Right renal pelvis (tissue), 4 donors: ENCODE data around the gene C14orf93. TPM values are rescaled to one million over a fixed set of nuclear protein-coding genes. Genes with fewer than 3 reads are reported as not detected.

Experiments
- DNase-seq, 4 donors: peaks; one replicate each; pipeline ENCODE4 v3.0.0-alpha.2; 2013; ENCODE audit warnings: low read depth in 4 of 4, low spot score in 3 of 4, missing footprints in 1 of 4
- polyA plus RNA-seq, 4 donors: library from polyadenylated mRNA; unstranded; fragments of 120-200 nt; gene quantifications; one replicate each; pipeline ENCODE4 v1.2.1, GENCODE V29; 2013; ENCODE audit not compliant: insufficient read length in 4 of 4

Gene C14orf93, protein sequence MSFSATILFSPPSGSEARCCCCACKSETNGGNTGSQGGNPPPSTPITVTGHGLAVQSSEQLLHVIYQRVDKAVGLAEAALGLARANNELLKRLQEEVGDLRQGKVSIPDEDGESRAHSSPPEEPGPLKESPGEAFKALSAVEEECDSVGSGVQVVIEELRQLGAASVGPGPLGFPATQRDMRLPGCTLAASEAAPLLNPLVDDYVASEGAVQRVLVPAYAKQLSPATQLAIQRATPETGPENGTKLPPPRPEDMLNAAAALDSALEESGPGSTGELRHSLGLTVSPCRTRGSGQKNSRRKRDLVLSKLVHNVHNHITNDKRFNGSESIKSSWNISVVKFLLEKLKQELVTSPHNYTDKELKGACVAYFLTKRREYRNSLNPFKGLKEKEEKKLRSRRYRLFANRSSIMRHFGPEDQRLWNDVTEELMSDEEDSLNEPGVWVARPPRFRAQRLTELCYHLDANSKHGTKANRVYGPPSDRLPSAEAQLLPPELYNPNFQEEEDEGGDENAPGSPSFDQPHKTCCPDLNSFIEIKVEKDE
- polyA plus RNA-seq = 10 to 100 TPM; 16.9 to 20.4 (median 18.8) TPM

- DNase-seq = peak in 2 of 4 donors; percentile 57 to 59
Measured at GRCh38 chr14:23009939-23010726, at the start of gene C14orf93. C14orf93 (minus strand) TSS chr14:23010143; CDS start chr14:22999023, 11,120 bp downstream.

DNA sequence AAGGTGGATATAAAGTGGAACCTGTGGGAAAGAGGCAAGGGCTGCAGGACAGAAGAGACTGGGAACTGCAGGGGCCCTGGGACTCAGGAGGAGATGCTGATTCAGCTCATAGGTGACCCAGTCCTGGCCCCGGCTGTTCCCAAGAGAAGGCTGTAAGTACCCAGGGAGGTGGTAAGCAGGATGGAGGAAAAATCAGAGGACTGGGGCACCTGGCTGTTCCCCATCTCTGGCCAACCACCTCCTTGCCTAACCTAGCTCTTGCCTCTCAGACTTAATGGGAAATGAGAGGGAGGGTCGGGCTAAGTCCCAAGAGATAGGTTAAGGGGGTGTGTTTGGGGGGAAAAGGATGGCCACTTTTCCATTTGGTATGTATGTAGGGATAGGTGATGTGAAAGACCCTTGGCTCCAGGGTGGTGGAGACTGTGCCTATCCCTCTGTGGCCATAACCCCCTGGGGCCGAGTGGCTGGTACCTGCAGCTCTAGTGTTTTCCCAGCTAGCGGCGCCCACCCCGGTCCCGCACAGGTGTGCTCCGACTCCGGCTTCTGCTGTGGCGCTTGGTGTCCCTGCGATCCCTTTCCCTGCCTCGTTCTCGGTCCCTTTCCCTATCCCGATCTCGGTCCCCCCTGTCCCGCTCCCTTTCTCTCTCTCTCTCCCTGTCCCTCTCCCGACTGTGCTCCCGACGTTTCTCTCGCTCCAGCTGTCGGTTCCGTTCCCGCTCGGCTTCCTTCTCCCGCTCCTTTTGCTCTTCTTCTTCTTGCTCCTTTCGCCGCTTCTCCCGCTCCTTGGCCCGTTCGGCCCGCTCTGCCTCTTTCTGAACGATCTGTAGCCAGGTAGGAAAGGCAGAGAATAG is 48.9 kb upstream of the C14orf93 start:
- no peak for DNase-seq

DNA sequence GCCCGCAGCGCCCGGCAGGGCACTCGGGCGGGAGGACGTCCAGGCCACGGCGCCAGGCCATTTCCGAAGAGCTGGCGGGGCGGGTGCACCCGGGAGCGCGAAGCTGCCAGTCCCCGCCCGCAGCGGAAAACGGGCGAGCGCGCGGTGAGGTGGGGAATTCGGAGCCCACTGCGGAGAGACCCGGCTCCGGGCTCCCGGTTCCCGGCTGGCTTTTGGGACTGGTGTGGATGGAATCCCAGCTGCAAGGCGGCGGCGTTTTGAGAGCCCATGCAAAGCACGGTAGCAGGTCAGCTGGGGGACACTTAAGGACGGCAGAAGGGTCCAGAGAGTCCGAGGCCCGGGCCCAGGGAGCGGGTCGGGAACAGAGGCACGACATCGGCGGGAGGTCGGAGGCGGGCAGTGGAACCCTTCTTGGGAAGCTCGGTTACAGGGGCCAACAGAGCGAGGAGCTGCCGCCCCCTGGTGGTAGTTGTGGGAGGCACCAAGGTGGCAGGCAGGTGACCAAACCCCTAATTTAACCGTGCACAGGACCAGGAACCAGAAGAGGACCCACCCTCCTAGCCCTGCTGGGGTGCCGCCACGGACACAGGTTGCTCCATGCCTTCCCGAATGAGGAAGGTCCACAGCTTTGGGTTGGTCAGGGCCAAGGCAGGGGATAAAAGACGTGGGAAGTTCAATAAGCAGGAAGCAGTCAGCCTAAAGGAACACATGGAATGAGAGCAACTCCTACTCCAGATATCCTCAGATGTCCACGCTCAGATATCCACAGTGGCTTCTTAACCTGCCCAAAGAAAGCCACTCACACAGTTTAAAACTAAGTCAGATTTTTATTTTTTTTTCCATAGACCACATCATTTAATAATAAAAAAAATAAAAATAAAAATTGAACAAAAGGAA is 48.1 kb upstream of the C14orf93 start:
- peak; percentile 80 to 88 (median 86) for DNase-seq

- DNase-seq = peak in 3 of 4 donors; percentile 64 to 73 (median 69)
Measured at GRCh38 chr14:23056956-23057756, 47.2 kb upstream of the C14orf93 start, which contains the start of gene CDH24. CDH24 (minus strand) TSS chr14:23057520; CDS start chr14:23055733, 1,787 bp downstream.

GRCh38 chr14:23056145-23056955 is 46.4 kb upstream of the C14orf93 start:
- DNase-seq = no peak

- DNase-seq = no peak
Measured at GRCh38 chr14:23055621-23056144, 45.7 kb upstream of the C14orf93 start.

- no peak for DNase-seq
Measured at GRCh38 chr14:23055147-23055550, 45.2 kb upstream of the C14orf93 start.

GRCh38 chr14:23054000-23054811 is 44.3 kb upstream of the C14orf93 start:
- no peak for DNase-seq

- no peak for DNase-seq
Measured at GRCh38 chr14:23053426-23053825, 43.5 kb upstream of the C14orf93 start.

DNA sequence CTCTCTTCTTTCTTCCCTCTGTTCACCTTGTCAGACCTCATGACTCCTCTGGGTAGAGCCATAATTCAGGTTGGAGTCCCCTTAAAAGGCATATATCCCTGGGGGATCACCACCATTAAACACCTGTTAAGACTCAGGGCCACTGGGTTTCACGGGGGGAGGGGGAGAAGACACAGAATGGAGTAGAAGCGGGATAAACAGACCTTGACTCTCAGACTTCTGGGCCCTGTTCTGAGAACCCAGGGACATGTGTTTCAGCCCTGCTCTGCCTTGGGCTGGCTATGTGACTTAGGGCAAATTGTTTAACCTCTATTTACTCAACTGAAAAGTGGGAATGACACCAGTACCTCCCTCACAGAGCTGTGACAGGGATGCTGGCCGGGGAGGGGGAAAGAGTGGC is 42.7 kb upstream of the C14orf93 start:
- DNase-seq = no peak

DNA sequence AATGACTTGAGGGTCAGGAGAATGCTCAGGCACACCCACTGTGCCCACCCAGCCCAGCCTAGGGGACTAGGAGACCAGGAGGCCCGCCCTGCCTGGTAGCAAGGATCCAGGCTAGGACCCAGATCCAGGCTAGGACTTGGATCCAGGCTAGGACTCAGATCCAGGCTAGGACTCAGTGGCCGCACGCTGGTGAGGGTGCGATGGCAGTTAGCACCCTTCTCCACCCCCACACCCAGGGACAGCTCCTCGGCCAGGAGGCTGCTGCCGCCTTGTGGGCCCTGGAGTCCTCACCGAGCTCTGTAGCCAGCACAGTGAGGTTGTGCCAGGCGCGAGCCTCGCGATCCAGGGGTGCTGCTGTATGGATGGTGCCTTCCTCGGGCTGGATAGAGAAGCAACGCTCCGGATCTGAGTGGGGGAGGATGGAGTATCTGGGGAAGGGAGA is 42.3 kb upstream of the C14orf93 start:
- DNase-seq = no peak

DNA sequence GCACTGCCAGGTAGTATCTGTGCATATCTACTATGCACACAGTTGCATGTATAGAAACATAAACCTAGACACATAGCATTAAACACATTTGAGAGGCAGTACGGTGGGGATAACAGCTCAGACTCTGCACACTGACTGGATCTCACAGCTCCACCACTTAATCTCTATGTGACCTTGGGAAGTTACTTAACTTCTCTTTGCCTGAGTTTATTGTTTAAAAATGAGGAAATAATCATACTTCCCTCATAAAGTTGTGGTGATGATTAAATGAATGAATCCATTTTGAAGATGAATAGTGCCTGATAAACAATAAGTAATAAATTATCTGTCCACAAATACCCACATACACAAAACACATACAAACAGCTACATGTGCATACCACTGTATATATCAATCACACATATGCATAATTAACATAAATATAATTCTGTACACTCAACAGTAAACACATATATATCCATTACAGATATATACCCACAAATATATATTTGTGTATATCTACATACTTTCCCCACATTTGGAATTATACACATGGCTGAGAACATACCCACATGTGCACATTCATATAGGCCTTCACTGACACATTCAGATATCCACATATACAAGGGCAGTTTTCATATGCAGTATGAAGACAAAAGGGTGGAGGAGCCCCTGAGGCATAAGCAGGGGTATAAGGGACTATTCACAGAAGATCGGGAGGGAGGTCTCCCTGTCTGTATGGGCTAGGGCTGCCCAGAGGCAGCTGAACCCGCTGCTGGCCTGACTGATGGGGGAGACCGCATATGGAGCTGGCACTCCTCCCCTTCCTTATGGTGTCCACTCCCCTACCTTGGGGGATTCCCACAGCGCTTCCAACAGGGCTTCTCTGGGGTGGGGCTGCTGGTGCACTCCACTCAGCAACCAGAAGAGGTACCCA is 41.5 kb upstream of the C14orf93 start:
- no peak for DNase-seq

- no peak for DNase-seq
Measured at GRCh38 chr14:23049011-23049410, 39.1 kb upstream of the C14orf93 start.

GRCh38 chr14:23047751-23048693 is 38.1 kb upstream of the C14orf93 start:
- DNase-seq = no peak
